ENCODE measurements around the gene R3HCC1L.
A peak's percentile ranks its signal among the peaks of the same experiment; 100 is the strongest.
"Not testable (repeated sequence)": the region's sequence is repeated elsewhere in the genome, so short reads cannot be mapped to it uniquely, and the experiment has no call there.

The R3HCC1L gene

GRCh38 chr10:98133075-98133752 is 1.2 kb upstream of the R3HCC1L start:
- DNase-seq: not testable (repeated sequence)

- no peak for DNase-seq
Observed at GRCh38 chr10:98134117-98134430, 383 bp upstream of the R3HCC1L start.

- no peak for DNase-seq
Observed at GRCh38 chr10:98135222-98135899, 904 bp downstream of the R3HCC1L start.

- not testable (repeated sequence) for DNase-seq
Observed at GRCh38 chr10:98136775-98137174, 2.3 kb downstream of the R3HCC1L start.

- no peak for DNase-seq
Observed at GRCh38 chr10:98138031-98138430, 3.6 kb downstream of the R3HCC1L start.

- no peak for DNase-seq
Observed at GRCh38 chr10:98139431-98139830, 5.0 kb downstream of the R3HCC1L start.

- no peak for DNase-seq
Observed at GRCh38 chr10:98141484-98142073, 7.1 kb downstream of the R3HCC1L start.

GRCh38 chr10:98144985-98145384 is 10.5 kb downstream of the R3HCC1L start:
- DNase-seq: no peak

GRCh38 chr10:98149858-98150257 is 15.4 kb downstream of the R3HCC1L start:
- DNase-seq: no peak

- no peak for DNase-seq
Observed at GRCh38 chr10:98150544-98150943, 16.1 kb downstream of the R3HCC1L start.

GRCh38 chr10:98152778-98153177 is 18.3 kb downstream of the R3HCC1L start:
- not testable (repeated sequence) for DNase-seq

- DNase-seq: not testable (repeated sequence)
Observed at GRCh38 chr10:98153213-98153958, 18.9 kb downstream of the R3HCC1L start.

GRCh38 chr10:98154076-98154475 is 19.6 kb downstream of the R3HCC1L start:
- no peak for DNase-seq

- DNase-seq: no peak
Observed at GRCh38 chr10:98158576-98158975, 24.1 kb downstream of the R3HCC1L start.

- no peak for DNase-seq
Observed at GRCh38 chr10:98163941-98164340, 29.5 kb downstream of the R3HCC1L start.

- no peak for DNase-seq
Observed at GRCh38 chr10:98167191-98167590, 32.7 kb downstream of the R3HCC1L start.

- no peak for DNase-seq
Observed at GRCh38 chr10:98168147-98168546, 33.7 kb downstream of the R3HCC1L start.

GRCh38 chr10:98168766-98169165 is 34.3 kb downstream of the R3HCC1L start:
- DNase-seq: no peak

GRCh38 chr10:98169379-98169778 is 34.9 kb downstream of the R3HCC1L start:
- DNase-seq: no peak

GRCh38 chr10:98170249-98171117 is 36.0 kb downstream of the R3HCC1L start:
- DNase-seq: peak; percentile 3 to 4

- DNase-seq: no peak
Observed at GRCh38 chr10:98172073-98172472, 37.6 kb downstream of the R3HCC1L start.

GRCh38 chr10:98172495-98172894 is 38.0 kb downstream of the R3HCC1L start:
- DNase-seq: no peak

GRCh38 chr10:98173260-98173659 is 38.8 kb downstream of the R3HCC1L start:
- no peak for DNase-seq
